ENCODE data around the gene RIT2. TPM values are rescaled to one million over a fixed set of nuclear protein-coding genes. Genes with fewer than 3 reads are reported as not detected.

The RIT2 gene
- total and polyA plus RNA-seq, 7 donors, result not detected

DNA sequence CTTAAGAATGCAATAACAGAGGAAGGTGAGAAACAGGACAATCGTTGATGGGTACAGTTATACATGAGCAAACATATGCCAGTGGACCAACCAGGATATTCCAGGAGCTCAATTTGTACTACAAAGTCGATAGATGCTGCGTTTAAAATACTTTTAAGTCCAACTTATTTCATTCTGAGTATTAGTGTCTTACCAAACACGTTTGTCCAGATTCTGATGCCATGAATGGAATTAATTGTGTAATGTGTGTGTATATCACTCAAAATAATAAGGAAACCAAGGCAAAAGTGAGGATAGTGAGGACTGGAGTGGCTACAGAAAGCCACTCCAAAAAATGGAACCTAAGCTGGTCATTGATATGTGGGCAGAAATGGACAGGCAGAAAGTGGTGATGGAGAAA, 332.6 kb downstream of the RIT2 start:
- no peaks in the 10 kb centered on the region for H3K9me3 ChIP-seq
- H3K4me1 ChIP-seq, result no peaks in the 10 kb centered on the region
- intact Hi-C loops (cut with DNase I), result no loop called here
- TF ChIP-seq, protein P1, sequence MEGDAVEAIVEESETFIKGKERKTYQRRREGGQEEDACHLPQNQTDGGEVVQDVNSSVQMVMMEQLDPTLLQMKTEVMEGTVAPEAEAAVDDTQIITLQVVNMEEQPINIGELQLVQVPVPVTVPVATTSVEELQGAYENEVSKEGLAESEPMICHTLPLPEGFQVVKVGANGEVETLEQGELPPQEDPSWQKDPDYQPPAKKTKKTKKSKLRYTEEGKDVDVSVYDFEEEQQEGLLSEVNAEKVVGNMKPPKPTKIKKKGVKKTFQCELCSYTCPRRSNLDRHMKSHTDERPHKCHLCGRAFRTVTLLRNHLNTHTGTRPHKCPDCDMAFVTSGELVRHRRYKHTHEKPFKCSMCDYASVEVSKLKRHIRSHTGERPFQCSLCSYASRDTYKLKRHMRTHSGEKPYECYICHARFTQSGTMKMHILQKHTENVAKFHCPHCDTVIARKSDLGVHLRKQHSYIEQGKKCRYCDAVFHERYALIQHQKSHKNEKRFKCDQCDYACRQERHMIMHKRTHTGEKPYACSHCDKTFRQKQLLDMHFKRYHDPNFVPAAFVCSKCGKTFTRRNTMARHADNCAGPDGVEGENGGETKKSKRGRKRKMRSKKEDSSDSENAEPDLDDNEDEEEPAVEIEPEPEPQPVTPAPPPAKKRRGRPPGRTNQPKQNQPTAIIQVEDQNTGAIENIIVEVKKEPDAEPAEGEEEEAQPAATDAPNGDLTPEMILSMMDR (IDR thresholded peaks at IDR 0.05), result no peak
- no peaks in the 10 kb centered on the region for H3K27me3 ChIP-seq (ENCODE audit: insufficient read depth in 3 of 3, low read length in 2 of 3)
- H3K4me3 ChIP-seq, result no peak overlapping the region
- WGBS, 3 donors, result 81 to 85% (median 82%) methylated on average over 4 of the region's 4 CpGs
- H3K36me3 ChIP-seq (ENCODE audit: insufficient read depth in 1 of 2, low read depth in 1 of 2), result no peaks in the 10 kb centered on the region
- DNase-seq (no peak), ATAC-seq (no peak)
- H3K27ac ChIP-seq, result no peak overlapping the region

- H3K9me3 ChIP-seq, result no peaks in the 10 kb centered on the region
- H3K27me3 ChIP-seq (ENCODE audit: insufficient read depth in 3 of 3, low read length in 2 of 3), result no peaks in the 10 kb centered on the region
- H3K4me3 ChIP-seq, result no peak overlapping the region
- ATAC-seq, result no peak
- 80 to 83% (median 82%) methylated on average over 5 of the region's 5 CpGs for WGBS, 3 donors
- H3K36me3 ChIP-seq (ENCODE audit: insufficient read depth in 1 of 2, low read depth in 1 of 2), result no peaks in the 10 kb centered on the region
- intact Hi-C loops (cut with DNase I), result no loop called here
- no peak for DNase-seq
- TF ChIP-seq, protein P1 (IDR thresholded peaks at IDR 0.05), result no peak
- H3K27ac ChIP-seq, result no peak overlapping the region
- no peaks in the 10 kb centered on the region for H3K4me1 ChIP-seq
These were observed 334.1 kb downstream of the RIT2 start for GRCh38 chr18:42781298-42781815.

- no peaks in the 10 kb centered on the region for H3K4me1 ChIP-seq
- no peak overlapping the region for H3K4me3 ChIP-seq
- ATAC-seq (no peak), DNase-seq (no peak)
- no peaks in the 10 kb centered on the region for H3K9me3 ChIP-seq
- no peak overlapping the region for H3K27ac ChIP-seq
- no peaks in the 10 kb centered on the region for H3K36me3 ChIP-seq (ENCODE audit: insufficient read depth in 1 of 2, low read depth in 1 of 2)
- TF ChIP-seq, protein P1 (IDR thresholded peaks at IDR 0.05), result no peak
- intact Hi-C loops (cut with DNase I), result no loop called here
- H3K27me3 ChIP-seq (ENCODE audit: insufficient read depth in 3 of 3, low read length in 2 of 3), result no peaks in the 10 kb centered on the region
These were observed 335.3 kb downstream of the RIT2 start for GRCh38 chr18:42780171-42780570.

DNA sequence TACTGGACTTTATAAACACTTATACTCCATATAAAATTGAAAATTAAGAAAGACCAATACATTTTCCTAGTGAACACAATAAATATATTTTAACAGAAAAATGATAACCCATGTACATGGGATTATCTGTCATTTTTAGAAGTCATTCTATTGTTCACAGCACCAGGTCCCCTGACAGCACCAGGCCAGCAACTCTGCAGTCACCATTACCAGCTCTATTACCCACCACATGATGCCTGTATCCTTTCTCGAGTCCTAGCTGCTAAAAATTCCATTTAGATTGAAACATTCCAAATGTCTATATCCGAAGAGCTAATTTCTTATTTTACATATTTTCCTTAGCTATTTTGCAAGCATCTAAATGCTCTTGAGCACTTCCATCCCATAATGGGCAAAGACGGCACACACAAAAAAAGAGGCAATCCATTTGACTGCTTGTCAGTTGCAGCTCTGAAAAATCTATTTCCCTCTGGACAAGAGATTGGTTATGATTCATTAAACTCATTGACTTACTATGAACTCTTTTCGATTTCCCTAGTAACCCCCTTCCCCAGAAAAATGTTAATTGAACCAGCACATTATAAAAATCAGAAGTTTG, 336.9 kb downstream of the RIT2 start:
- TF ChIP-seq, protein P1 (IDR thresholded peaks at IDR 0.05), result no peak
- H3K9me3 ChIP-seq, result no peaks in the 10 kb centered on the region
- H3K27me3 ChIP-seq (ENCODE audit: insufficient read depth in 3 of 3, low read length in 2 of 3), result no peaks in the 10 kb centered on the region
- intact Hi-C loops (cut with DNase I), result no loop called here
- H3K4me1 ChIP-seq, result no peaks in the 10 kb centered on the region
- H3K36me3 ChIP-seq (ENCODE audit: insufficient read depth in 1 of 2, low read depth in 1 of 2), result no peaks in the 10 kb centered on the region
- no peak overlapping the region for H3K4me3 ChIP-seq
- no peak for ATAC-seq
- DNase-seq, result no peak
- WGBS, 3 donors, result 61 to 71% (median 66%) methylated on average over 4 of the region's 4 CpGs
- H3K27ac ChIP-seq, result no peak overlapping the region

DNA sequence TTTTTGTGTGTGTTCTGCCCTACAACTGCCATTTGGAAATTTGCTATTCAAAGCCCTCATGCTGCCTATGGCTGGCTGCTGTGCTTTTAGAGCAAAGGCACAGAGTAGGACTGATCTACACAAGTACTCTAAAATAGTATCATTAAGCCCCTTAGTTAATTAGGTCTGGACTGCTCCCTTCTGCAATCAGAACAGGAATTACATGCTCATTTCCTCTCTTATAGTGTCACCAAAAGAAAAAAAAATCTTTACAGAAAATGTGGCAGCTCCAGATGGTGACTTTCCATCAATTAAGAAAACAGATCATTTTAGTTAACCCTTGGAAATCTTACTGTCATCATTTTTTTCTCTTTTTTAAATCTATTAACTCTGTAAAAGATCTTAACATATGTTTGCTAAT, 337.5 kb downstream of the RIT2 start:
- Histone ChIP-seq H3K9me3 (no peaks in the 10 kb centered on the region), H3K4me3 (no peak overlapping the region), H3K4me1 (no peaks in the 10 kb centered on the region), H3K36me3 (ENCODE audit: insufficient read depth in 1 of 2, low read depth in 1 of 2) (no peaks in the 10 kb centered on the region), H3K27me3 (ENCODE audit: insufficient read depth in 3 of 3, low read length in 2 of 3) (no peaks in the 10 kb centered on the region), H3K27ac (no peak overlapping the region)
- TF ChIP-seq, protein P1 (IDR thresholded peaks at IDR 0.05), result no peak
- DNase-seq (no peak), ATAC-seq (no peak)
- intact Hi-C loops (cut with DNase I), result no loop called here

Measured in psoas muscle (tissue), 8 donors.